ENCODE results near the gene TCEA3.

Gene TCEA3

GRCh38 chr1:23399229-23399628 is 25.3 kb downstream of the TCEA3 start:
- H3K27ac ChIP-seq: no peak overlapping the region
- TF ChIP-seq ZFX (IDR thresholded peaks at IDR 0.05): no peak
- no peak for TF ChIP-seq CTCF (conservative IDR thresholded peaks at IDR 0.05)

GRCh38 chr1:23397908-23398307 is 26.6 kb downstream of the TCEA3 start:
- no peak overlapping the region for H3K27ac ChIP-seq
- TF ChIP-seq ZFX (IDR thresholded peaks at IDR 0.05) (no peak), CTCF (conservative IDR thresholded peaks at IDR 0.05) (no peak)

- TF ChIP-seq CTCF (conservative IDR thresholded peaks at IDR 0.05) (no peak), ZFX (IDR thresholded peaks at IDR 0.05) (no peak)
- no peak overlapping the region for H3K27ac ChIP-seq
These were observed 28.2 kb downstream of the TCEA3 start for GRCh38 chr1:23396380-23396779.

- TF ChIP-seq CTCF (conservative IDR thresholded peaks at IDR 0.05) (no peak), ZFX (IDR thresholded peaks at IDR 0.05) (no peak)
- H3K27ac ChIP-seq: no peak overlapping the region
These were observed 28.7 kb downstream of the TCEA3 start for GRCh38 chr1:23395849-23396248.

GRCh38 chr1:23395154-23395724 is 29.3 kb downstream of the TCEA3 start:
- H3K27ac ChIP-seq: no peak overlapping the region

GRCh38 chr1:23394684-23395083 is 29.9 kb downstream of the TCEA3 start:
- H3K27ac ChIP-seq: no peak overlapping the region
- TF ChIP-seq CTCF (conservative IDR thresholded peaks at IDR 0.05) (no peak), ZFX (IDR thresholded peaks at IDR 0.05) (no peak)

More at GRCh38 chr1:23395154-23395724, 29.3 kb downstream of the TCEA3 start:
- TF ChIP-seq ZFX (IDR thresholded peaks at IDR 0.05) (no peak), CTCF (conservative IDR thresholded peaks at IDR 0.05) (no peak)

- TF ChIP-seq CTCF (conservative IDR thresholded peaks at IDR 0.05) (no peak), ZFX (IDR thresholded peaks at IDR 0.05) (no peak)
- H3K27ac ChIP-seq: no peak overlapping the region
These were observed 30.4 kb downstream of the TCEA3 start for GRCh38 chr1:23394181-23394580.
